A673 (cell line): ENCODE data around the gene LRRC15.

ENCODE experiments used
- EZH2 ChIP-seq: fragments of 200-600 bp; sonication (generic); IDR thresholded peaks from 2 replicates; pipeline ENCODE4 v1.6.1; 2017; ENCODE audit warnings: borderline replicate concordance, low read depth, mild to moderate bottlenecking, mixed read lengths, antibody characterized with exemption, low read length; ENCODE audit not compliant: poor library complexity, severe bottlenecking
- TF ChIP-seq, protein P1 (sequence below): fragments of 300-800, 200-600 bp; sonication (generic); conservative IDR thresholded peaks from 2 replicates; pipeline ENCODE4 v1.5.1; 2017; ENCODE audit warnings: low read depth, mild to moderate bottlenecking, antibody characterized with exemption, low read length, moderate library complexity, mixed read lengths

DNA sequence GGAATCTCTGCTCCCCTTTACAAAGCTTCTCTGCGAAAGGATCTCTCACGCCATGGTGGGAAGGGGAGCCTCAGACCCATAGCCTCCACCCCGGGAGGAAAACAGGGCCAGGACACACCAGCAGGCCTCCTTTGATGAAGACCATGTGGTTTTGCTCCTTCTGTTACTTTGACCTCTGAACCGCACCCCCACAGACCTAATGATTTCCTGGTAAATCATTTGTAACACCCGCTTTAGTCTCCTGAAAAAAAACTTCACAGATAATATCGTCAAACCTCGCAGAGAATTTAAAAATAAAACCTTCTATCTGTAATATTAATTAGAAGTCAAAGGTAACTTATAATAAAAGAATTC lies 36.7 kb downstream of the LRRC15 start:
- TF ChIP-seq, protein P1, sequence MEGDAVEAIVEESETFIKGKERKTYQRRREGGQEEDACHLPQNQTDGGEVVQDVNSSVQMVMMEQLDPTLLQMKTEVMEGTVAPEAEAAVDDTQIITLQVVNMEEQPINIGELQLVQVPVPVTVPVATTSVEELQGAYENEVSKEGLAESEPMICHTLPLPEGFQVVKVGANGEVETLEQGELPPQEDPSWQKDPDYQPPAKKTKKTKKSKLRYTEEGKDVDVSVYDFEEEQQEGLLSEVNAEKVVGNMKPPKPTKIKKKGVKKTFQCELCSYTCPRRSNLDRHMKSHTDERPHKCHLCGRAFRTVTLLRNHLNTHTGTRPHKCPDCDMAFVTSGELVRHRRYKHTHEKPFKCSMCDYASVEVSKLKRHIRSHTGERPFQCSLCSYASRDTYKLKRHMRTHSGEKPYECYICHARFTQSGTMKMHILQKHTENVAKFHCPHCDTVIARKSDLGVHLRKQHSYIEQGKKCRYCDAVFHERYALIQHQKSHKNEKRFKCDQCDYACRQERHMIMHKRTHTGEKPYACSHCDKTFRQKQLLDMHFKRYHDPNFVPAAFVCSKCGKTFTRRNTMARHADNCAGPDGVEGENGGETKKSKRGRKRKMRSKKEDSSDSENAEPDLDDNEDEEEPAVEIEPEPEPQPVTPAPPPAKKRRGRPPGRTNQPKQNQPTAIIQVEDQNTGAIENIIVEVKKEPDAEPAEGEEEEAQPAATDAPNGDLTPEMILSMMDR: no peak
- TF ChIP-seq EZH2: no peak
